HG03378 (cell line): ENCODE data around the gene FAM186B.

Source experiments
- ATAC-seq: cut with Tn5 transposase; IDR thresholded peaks from one replicate; pipeline ENCODE4 v1.9.1; 2021; ENCODE audit warnings: mild to moderate bottlenecking, moderate library complexity; ENCODE audit not compliant: unreplicated experiment

FAM186B gene

DNA sequence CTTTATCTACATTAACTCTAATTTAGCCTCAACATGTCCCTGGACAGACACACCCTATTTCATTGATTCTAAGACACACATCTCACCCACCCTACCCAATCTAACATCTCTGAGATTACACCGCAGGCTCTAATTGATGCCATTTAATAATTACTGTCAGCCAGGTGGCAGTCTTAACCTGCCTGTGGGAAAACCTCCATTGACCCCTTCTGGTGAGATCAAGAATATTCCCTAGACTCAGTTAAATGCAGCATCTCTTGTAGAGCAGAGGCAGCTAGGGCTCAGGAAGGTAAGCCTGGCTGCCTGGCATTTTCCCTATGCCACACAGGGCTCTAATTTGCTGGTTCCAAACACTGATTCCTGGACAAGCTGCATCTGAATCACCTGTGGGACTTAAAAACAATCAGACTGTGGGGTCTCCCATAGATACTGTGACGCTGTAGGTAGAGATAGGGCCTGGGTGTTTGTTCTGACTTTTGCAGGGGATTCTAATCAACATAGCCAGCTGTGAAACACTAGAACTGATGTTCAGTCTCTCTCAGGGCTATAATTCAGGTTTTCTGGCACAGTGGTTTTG is 51.8 kb downstream of the FAM186B start:
- ATAC-seq, result no peak

DNA sequence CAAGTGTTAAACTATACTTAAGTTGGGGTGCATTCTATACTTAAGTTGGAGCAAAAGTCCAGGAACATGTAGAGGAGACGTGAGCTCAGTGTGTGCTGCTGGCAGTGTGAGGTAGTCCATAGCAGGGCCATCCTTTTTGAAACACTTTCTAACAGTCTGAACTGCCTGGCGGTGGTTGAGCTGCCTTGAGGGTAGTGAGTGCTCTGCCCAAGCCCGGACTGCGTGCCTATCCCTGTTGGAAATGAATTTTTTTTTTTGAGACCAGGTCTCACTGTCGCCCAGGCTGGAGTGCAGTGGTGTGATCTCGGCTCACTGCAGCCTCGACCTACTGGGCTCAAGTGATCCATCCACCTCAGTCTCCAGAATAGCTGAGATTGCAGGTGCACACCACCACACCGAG is 52.5 kb downstream of the FAM186B start:
- no peak for ATAC-seq

DNA sequence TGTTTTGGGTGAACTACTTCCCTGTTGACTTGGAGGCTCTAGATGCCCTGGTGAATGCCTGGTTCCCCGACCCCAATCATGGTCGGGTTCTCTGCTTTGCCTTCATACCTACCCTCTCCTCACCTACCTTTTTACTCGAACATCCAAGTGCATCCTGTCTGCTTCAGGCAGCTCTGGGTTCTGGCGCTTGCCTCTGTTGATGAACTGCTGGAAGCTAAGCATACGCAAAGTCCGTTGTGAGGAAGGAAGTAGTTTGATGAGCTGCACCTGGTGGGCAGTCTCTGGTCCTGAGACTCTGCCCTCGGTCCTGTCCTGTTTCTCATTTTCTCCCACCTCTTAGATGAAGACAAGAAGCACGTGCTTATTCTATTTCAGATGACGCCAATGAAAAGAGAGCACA is 53.0 kb downstream of the FAM186B start:
- ATAC-seq, result no peak

DNA sequence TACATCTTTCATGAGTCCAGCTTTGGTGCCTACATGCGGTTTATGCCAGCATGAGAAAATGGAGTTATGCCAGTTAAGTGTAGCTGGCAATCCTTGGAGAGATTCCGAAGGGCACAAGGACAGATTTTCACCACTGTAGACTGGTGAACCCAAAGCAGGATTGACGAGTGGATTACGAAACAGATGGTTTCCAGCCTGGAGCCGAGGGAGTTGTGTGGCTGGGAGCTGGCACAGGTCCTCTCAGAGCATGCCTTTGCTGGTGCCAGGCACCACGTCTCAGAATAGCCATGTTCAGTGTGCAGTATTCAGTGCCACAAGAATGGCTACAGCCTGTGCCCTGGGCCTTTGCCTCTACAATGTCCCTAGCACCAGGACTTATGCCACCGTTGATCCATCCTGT is 53.4 kb downstream of the FAM186B start:
- ATAC-seq, result no peak

DNA sequence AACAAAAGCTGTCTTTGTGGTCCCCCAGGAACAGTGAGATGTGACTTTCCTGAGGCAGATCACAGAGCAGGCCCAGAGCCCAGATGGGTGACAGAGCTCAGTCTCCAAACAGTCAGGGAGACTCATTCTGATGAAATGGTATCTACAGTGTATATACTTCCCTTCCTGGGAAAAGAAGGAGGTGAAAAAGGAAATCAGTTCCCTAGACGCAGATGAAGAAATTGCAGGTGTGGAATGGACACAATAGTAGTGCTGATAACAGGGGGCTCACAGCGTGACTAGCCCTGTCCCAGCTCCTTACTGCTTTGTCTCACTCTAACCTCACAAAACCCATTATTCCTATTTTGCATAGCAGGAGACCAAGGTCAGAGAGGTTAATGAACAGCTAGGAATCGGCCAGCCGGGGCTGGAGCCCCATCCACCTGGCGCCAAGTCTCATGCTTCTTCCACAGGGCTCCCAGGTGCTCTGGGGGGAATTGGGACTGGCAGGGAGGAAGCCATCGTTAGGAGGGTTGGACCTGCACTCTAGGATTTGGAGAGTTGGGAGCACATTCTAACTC is 54.7 kb downstream of the FAM186B start:
- no peak for ATAC-seq

DNA sequence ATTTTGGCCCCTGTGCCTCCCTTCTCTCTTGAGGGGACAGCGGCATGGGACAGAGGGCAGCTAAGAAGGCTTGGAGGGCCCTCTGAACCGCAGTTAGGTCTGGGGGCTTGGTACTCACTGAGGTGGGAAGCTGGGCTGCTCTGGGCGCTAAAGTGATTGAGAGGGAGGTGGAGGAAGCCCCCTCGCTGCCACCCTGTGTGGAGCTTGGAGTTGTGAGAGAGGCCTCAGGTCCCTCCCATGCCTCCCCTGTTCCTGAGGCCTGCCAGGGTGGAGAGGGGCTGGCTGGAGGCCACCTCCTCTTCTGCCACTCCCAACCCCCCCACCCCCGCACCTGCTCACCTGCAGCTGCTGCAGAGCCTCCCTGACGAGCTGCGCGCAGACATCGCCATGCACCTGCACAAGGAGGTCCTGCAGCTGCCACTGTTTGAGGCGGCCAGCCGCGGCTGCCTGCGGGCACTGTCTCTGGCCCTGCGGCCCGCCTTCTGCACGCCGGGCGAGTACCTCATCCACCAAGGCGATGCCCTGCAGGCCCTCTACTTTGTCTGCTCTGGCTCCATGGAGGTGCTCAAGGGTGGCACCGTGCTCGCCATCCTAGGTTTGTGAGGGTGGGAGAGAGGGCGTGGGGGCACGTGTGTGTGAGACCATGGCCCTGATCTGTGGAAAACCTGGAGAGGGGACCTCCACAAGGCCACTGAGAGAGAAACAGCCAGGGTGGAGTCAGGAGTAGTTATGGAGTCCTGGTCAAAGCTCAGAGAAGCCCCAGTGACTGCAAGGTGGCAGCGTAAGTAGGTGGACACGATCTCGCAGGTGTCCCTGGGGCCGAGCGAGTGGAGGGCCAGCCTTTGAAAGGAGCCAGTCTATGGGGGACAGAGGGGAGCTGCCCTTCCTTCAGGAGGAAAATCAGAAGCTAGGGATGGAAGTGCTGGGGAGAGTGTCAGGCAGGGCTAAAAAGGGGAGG is 55.4 kb downstream of the FAM186B start:
- ATAC-seq, result no peak

DNA sequence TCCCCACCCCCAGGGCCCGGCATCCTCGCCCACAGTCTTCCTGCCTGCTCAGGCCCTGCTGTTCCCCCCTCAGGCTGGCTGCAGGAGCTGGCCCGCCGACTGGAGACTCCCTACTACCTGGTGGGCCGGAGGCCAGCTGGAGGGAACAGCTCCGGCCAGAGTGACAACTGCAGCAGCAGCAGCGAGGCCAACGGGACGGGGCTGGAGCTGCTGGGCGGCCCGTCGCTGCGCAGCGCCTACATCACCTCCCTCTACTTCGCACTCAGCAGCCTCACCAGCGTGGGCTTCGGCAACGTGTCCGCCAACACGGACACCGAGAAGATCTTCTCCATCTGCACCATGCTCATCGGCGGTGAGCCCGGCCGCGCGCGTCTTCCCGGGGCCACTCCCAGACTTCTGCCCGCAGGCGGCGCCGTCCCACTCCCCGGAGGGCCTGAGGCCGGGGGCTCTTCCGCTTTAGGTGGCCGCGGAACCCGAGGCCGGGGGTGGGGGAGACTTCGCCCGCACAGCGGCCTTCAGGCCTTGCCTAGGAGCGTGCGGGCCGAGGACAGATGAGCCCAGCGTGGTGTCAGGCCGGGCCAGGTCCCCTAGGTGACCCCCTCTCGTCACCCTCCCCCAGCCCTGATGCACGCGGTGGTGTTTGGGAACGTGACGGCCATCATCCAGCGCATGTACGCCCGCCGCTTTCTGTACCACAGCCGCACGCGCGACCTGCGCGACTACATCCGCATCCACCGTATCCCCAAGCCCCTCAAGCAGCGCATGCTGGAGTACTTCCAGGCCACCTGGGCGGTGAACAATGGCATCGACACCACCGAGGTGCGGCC is 56.4 kb downstream of the FAM186B start:
- ATAC-seq, result no peak

DNA sequence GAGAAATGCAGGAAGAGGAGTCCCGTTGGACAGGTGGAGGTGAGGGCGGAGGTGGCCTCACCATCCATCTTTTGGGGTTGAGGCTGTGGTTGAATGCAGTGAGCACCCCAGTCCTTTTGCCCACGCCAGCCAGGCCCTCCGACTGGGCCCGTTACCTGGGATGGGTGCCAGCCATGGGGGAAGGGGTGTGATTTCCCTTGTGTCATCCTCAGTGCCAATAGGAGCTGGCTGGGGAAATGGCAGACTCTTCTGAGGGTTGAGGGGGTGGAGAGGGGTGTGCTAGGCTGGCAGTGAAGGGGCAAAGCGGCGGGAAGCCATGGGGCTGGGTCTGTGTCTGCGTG is 57.0 kb downstream of the FAM186B start:
- ATAC-seq, result no peak

DNA sequence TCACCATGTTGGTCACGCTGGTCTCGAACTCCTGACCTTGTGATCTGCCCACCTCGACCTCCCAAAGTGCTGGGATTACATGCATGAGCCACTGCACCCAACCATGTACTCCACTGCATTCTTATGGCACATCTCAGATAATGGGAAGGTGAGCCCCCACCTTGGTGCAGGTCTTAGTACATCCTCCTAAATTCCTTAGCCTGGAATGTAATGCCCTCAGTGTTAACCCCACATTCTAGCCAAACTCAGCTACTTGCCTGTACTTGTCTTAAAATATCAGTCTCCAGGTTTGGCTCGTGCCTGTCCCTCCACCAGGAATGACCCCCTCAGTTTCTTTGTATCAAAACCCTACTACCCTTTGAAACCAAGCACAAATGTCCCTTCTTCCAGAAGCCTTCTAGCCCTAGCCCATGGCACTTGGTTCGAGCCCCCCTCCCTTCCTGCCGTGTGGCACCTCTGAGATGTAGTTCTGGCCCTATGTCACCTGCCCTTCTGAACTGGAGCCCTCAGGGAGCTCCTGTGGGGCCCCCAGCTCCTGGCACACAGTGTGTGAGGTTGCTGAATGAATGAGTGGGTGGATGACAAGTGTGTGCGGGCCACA is 58.2 kb downstream of the FAM186B start:
- no peak for ATAC-seq

DNA sequence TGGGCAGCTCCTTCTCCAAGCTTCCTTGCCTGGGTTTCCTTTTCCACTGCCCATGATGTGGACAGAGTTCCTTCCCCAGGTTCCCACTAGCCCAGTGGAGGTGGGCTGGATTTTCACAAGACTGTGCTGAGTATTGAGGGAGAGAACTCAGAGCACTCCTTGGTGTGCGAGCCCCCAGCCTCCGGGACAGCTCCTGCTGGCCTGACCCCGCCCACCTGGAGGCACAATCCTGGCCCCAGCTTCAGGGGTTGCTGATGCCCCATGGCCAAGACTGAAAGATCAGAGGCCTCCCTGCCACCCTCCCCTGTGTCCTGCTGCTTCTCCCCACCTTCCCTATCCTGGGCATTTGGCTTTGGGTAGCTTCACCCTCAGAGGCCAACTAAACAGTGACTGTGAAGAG is 59.0 kb downstream of the FAM186B start:
- ATAC-seq, result no peak

DNA sequence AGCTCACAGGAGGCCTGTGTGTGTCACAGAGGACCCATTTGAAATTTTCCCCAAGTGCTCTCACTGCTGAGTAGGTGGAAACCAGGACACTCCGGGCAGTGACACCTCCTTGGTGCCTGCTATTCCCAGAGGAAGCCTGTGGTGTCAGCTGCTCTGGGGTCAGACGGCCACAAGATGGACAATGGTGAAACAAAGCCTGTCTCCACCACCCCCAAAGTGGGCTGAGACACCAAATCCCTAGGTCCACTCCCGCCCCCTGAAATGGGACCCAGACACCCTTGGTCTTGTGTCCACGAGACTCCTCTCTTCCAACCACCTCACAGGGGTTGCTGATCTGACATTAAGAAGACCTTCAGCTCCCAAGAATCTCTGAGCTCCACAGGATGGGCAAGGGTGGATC is 59.6 kb downstream of the FAM186B start:
- ATAC-seq, result no peak

DNA sequence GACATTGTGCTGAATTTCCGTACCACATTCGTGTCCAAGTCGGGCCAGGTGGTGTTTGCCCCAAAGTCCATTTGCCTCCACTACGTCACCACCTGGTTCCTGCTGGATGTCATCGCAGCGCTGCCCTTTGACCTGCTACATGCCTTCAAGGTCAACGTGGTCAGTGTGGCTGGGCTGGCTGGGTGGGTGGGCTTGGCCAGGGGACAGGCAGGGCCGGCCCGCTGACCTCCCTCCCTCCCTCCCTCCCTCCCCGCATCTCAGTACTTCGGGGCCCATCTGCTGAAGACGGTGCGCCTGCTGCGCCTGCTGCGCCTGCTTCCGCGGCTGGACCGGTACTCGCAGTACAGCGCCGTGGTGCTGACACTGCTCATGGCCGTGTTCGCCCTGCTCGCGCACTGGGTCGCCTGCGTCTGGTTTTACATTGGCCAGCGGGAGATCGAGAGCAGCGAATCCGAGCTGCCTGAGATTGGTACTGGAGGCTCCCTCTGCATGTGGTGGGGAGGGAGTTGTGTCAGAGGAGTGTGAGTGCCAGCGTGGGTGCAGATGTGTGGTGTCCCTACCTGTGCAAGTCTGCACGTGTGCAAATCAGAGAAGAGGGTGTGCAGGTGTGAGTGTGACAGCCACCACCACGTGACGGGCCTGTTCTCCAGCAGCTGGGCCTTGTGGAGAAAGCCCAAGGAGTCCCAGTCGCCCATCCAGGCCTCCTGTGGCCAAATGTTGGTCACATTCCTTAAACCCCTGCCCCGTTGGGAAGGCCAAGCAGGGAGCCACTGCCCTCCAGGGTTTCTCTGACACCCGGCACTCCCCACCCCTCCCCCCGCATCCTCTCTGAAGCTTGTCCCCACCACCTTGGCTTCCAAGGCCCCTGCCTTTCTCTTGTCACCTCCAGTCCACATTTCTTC is 61.3 kb downstream of the FAM186B start:
- ATAC-seq, result no peak

DNA sequence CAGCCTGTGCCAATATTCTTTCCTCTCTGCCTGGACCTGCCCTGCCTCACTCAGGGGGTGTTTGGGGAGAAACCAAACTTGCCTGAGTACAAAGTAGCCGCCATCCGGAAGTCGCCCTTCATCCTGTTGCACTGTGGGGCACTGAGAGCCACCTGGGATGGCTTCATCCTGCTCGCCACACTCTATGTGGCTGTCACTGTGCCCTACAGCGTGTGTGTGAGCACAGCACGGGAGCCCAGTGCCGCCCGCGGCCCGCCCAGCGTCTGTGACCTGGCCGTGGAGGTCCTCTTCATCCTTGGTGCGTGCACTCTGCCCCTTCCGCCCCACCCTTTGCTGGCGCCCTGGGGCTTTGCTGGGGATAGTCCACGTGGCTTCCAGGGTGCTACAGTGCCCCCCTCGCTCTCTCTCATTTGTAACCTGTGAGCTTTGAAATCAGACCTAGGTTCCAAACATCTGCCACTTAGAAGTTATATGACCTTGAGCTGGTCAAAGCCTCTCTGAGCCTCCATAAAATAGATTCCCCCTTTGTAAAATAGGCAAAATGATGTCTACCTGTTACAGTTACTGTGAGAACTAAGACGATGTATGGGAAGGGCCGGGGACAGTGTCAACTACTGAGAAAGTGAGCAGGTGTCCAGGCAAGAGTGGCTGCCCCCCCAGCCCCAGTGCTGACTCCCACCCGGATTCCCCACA is 62.1 kb downstream of the FAM186B start:
- no peak for ATAC-seq

DNA sequence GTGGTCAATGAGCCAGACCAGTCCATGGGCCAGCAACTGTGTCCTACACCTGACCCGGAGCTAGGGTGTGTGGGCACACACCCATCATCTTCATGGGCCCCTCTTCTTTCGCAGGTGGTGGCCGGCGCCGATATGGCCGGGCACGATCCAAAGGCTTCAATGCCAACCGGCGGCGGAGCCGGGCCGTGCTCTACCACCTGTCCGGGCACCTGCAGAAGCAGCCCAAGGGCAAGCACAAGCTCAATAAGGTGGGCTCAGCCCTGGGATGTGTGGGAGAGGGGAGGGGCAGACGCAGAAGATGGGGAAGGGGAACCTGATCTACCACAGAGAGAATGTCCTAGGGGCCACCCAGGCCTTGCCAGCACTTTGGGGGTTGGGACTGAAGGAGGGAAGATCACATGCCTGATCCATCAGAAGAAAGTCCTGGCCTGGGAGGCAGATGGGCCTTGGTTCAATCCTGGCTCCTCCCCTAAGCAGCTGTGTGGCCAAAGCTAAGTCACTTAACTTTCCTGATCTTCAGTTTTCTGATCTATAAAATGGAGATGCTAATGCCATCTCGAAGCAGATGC is 62.8 kb downstream of the FAM186B start:
- ATAC-seq, result no peak

DNA sequence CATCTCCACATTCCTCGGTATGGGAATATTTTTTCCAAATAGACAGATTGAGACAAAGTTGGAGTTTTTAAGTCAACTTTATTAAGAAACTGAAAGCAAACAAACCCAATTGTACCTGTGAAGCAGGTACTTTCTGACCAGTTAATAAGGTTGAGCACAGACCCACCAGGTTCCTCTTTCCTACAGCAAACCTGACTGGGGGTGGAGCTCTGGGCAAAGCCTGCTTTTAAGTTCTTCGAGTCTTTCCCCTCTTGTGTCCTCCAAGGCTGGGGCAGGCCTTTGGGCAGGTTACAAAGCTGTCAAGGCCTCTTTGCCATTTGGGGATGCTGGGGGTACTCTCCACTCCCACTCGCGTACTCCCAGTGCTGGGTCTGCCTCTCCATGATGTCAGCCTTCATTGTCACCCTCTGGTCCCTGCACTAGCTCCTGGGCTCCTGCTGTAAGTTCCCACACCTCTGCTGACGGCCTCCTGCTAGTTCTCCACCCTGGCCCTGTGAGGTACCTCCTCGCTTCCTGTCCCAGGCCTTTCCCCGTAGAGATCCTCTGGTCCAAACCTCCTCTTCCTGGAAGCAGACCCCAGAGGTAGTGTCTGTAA is 63.4 kb downstream of the FAM186B start:
- no peak for ATAC-seq

DNA sequence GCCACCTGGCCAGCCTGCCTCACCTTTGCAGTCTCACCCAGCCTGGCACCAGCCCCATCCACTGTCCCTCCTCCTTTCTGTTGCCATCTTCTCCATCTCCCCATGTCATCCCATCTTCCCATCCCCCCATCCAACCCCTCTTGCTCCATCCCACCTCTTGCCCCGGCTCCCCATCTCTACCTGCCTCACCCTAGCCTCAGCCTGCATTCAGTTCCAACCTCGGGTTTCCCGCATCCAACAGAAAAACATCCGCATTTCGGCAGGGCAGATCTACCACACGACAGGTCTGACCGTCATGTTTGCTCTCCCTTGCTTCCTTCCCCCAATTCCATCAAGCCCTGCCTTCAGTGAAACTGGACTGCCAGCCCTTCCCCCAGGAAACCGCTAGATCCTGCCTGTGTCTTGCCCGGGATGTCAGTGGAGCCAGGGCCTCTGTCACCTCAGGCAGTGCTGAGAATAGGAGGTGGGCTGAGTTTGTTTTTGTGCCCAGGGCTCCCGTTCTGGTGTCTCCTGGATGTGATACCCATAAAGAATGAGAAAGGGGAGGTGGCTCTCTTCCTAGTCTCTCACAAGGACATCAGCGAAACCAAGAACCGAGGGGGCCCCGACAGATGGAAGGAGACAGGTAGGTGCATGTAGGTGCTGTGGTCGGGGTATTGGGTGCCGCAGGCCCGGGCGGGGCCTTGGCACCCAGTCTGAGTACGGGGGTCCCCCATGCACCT is 64.1 kb downstream of the FAM186B start:
- no peak for ATAC-seq

DNA sequence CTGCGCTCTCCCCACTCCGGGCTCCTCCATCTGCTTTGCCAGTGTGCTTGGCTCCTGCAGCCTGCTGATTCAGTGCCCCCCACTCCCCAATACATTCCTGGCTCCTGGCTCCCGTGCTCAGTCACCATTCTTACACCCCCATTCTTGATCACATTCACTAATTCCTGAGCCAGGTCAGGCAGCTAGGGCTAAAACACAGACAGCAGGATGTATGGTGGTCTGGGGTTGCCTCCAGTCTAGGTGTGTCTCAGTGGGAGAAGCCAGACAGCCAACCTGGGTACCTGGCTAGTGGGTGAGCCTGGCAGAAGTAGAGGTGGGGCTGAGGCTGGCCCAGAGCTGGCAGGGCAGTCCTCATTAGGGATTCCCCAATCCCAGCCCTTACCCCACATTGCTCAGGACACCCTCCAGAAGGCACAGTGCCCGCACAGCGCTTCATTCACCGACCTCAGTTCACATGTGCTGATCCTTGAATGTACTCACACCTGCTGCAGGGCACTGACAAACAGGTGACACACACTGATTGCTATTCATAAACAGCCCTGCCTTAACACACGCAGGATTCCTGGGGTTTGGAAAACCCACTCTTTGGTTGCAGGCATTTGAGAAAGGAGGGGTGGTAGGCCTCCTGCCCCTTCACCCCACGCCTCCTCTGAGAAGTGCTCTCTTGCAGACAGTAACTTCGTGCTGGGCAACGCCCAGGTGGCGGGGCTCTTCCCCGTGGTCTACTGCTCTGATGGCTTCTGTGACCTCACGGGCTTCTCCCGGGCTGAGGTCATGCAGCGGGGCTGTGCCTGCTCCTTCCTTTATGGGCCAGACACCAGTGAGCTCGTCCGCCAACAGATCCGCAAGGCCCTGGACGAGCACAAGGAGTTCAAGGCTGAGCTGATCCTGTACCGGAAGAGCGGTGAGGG is 65.0 kb downstream of the FAM186B start:
- no peak for ATAC-seq
